HG02840 (cell line): ENCODE measurements around the gene TSBP1.
"Not testable (repeated sequence)": the region's sequence is repeated elsewhere in the genome, so short reads cannot be mapped to it uniquely, and the experiment has no call there.

Experiments
- ATAC-seq: cut with Tn5 transposase; IDR thresholded peaks from one replicate; pipeline ENCODE4 v1.9.1; 2021; ENCODE audit warnings: mild to moderate bottlenecking, moderate library complexity, moderate number of reproducible peaks; ENCODE audit not compliant: unreplicated experiment, low FRiP score

TSBP1 gene

DNA sequence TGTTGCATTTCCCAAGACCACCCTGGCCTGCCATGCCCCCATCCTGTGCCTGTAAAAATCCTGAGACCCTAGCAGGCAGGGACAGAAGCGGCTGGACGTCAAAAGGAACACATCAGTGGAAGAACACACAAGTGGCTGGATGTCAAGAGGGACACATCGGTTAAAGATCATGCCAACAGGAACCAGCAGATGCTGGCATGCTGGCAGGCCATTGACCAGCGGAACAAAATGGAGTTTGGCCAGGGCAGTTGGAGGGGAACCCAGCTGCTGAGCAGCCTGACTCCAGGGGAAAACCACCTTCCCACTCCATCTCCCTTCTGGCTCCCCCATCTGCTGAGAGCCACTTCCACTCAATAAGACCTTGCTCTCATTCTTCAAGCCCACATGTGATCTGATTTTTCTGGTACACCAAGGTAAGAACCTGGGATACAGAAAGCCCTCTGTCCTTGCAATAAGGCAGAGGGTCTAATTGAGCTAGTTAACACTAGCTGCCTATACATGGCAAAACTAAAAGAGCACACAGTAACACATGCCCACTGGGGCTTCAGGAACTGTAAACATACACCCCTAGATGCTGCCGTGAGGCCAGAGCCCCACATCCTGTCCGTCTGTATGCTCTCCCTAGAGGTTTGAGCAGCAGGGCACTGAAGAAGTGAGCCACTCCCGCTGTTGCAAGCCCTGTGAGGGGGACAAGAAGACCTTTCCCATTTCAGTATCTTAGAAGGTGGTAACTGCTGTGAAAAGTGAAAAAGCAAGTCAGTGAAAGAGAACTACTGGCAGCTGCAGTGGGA is 4.2 kb upstream of the TSBP1 start:
- ATAC-seq: no peak

DNA sequence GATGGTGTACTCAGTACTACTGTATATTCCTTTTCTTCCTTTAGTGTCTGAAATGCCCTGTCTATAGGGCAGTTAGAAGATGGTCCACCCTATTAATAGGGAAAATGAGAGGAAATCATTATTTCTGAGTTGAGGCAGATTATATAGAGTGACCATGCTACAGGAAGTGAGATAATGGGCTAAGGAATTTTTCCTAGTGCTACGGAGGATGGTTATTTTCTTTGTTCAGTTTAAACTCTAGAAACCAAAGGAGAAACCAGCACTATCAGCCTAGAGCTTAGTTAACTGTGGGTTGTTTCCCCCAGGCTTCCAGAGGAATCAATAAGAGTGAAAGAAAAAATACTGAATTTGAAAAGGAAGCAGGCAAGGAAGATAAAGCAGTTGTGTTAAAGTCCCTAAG is 474 bp downstream of the TSBP1 start:
- no peak for ATAC-seq

DNA sequence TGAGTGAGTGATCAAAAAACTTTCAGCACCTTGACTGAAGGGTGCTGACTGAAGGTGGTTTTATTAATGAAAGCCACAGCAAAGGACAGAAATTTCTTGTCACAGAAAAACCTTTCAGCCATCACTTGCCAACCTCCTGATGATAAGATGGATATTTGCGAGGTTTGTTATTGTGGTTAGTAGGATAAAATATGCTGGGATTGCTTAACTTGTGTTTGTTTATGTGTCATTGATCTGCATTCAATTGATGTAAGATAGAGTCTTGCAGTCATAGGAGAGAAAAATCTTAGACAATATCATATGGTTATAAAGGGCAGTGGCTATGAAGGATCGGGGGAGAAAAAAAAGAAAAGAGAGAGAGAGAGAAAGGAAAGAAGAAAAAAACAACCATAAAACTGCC is 1.2 kb downstream of the TSBP1 start:
- no peak for ATAC-seq

DNA sequence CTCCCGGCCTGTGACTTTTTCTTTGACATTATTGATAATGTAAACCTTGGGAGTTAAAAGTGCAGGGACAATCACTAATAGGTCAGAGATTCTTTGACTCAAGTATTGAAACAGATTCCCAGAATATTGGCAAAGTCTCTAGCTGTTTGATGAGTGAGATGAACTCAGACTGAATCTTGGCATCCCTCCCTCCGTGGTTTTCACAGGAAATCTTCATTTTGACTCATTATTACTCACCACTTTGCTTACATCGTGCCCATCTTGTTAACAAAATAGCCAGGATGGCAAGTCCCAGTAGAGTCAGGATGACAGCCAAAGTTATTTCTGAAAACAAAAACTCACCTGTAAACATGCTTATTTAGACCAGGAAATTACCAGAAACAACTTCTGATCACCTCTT is 2.0 kb downstream of the TSBP1 start:
- ATAC-seq: no peak

DNA sequence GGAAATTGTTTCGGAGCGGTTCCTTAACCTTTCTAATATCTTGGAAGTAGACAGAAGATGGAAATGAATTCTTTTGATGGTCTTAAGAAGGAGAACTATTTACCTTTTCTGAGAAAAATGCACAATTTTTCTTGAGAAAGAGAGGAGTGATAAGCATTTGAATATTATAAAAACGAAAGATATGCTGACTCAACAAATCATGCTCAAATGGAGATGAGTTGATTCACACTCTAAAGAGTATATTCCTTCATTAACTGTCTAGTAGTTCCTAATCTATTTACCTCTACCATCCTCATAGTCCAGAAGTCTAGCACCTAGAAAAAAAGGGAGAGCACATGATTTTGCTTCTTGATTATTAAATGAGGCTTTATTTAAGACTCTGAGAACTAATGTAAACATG is 4.1 kb downstream of the TSBP1 start:
- ATAC-seq: no peak

DNA sequence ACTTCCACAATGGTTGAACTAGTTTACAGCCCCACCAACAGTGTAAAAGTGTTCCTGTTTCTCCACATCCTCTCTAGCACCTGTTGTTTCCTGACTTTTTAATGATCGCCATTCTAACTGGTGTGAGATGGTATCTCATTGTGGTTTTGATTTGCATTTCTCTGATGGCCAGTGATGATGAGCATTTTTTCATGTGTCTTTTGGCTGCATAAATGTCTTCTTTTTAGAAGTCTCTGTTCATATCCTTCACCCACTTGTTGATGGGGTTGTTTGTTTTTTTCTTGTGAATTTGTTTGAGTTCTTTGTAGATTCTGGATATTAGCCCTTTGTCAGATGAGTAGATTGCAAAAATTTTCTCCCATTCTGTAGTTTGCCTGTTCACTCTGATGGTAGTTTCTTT is 12.5 kb downstream of the TSBP1 start:
- ATAC-seq: not testable (repeated sequence)

DNA sequence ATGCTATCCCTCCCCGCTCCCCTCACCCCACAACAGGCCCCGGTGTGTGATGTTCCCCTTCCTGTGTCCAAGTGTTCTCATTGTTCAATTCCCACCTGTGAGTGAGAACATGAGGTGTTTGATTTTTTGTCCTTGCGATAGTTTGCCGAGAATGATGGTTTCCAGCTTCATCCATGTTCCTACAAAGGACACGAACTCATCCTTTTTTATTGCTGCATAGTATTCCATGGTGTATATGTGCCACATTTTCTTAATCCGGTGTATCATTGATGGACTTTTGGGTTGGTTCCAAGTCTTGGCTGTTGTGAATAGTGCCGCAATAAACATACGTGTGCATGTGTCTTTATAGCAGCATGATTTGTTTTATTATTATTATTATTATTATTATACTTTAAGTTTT is 13.2 kb downstream of the TSBP1 start:
- not testable (repeated sequence) for ATAC-seq

DNA sequence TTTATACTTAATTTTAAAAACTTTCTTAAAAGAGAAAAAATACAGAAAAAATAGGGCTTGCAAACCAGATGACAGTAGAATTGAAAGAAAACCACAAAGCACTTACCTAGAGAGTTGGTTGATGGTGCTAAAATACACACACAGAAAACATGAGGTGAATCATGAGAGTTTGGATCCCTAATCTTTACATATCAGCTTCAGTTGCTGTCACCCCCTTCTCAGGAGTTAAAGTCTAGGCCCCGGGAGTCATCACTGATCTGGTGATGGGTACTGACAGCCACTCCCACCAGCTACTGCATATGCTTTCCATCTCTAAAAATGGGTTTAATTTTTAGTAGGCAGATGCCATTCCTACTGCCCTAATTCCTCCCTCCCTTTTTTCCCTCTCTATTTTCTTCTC is 16.7 kb downstream of the TSBP1 start:
- ATAC-seq: no peak

DNA sequence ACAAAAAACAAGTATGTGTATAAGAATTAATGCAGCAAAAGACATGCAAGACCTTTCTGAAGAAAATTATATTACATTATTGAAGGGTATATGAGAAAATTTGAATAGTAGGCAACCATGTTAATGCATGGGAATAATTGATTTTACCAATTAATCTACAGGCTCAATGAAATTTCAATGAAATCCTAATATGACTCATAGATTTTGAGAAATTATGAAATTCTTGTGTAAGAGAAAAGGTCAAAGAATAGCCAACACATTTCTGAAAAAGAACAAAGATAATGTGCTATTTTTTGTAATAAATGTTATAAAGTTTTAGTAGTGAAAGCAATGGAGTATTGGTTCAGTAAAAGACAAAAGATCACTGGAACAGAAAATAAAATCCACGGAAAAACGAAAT is 18.4 kb downstream of the TSBP1 start:
- no peak for ATAC-seq

DNA sequence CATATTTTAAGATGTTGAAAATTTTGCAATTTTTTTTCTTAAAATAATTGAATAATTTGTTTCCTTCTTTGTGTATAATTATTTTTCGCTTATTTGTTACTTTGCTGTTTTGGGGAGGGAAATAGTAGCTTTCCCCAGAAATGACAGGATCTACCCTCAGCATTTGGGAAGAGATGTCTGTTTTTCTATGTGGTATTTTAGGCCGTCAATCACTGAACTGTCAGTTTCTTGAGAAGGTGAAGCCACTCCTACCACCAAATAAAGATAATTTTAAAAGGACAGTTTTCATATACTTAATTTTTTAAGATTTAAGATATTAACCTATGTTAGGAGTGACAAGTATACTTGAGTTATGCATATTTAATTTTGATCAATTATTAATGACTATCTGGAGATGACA is 31.5 kb downstream of the TSBP1 start:
- ATAC-seq: no peak

DNA sequence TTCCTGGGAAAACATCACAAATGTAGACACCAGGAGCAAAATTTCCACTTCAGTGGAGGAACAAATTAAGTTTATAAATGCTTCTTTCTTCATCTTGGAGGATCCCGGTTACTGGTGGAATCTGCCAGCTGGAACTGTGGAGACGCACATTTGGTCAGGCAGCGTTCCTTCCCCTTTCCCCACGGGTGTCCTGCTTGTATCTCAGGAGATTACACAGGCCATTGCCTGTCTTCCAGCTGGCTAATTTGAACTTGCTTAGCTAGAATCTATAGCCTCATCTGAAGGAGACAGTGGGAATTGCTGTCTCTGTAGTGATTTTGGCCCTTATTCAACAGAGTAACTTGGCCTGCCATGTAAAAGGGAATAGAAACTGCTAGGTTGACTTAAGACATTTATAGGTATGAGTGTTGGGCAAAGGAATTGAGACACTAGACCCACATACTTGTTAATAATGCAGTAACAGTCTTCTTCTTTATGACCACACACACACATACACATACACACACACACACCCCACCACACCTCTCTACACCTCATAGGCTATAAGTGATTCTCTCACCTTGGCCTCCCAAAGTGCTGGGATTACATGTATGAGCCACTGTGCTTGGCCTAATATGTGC is 34.4 kb downstream of the TSBP1 start:
- no peak for ATAC-seq

DNA sequence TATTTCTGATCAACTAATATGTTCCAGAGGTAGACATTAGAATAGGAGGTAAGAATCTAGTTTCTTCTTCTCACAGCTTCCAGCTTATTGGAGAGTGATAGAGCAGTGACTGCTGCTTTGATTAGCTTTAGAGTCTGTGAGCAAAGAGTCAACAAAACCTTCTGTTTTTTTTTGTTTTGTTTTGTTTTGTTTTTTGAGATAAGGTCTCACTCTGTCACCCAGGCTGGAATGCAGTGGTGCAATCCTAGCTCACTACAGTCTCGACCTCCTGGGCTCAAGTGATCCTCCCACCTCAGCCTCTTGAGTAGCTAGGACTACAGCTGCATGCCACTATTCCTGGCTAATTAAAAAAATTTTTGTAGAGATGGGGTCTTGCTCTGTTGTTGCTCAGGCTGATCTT is 39.3 kb downstream of the TSBP1 start:
- no peak for ATAC-seq

DNA sequence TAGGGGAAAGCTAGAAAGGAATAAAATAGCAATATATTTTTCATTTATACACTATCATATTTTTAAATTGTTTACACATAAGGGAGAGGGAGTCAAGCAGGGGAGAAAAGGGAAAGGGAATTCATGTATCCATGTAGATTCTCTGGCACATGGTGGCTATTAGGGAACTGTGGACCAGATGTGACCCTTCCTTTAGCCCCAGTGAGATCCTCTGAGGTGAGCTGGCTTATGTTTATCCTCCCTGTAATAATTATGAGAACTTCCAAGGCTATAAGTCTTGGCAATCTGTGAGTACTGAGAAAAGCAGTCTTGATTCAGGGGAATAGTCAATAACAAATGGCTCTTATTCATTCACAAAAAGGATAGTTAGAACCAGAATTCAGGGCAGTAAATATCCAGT is 42.6 kb downstream of the TSBP1 start:
- no peak for ATAC-seq

DNA sequence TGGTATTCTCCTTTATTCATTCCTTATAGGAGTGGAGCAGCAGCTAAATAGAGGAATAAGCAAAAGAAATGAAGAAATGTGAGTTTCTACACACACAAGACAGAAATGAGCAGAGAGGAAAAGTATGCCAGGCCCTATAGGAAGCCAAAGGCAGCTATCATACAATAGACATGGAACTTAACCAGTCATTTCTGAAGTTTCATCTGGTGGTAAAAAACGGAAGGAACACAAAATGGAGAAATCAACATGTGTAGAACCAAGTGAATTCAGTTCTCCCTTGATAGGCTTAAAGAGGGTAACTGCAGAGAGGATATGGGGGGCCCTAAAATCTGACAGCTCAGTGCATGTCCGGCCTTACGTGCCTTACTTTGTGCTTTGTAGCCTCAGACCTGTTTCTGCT is 44.6 kb downstream of the TSBP1 start:
- no peak for ATAC-seq

DNA sequence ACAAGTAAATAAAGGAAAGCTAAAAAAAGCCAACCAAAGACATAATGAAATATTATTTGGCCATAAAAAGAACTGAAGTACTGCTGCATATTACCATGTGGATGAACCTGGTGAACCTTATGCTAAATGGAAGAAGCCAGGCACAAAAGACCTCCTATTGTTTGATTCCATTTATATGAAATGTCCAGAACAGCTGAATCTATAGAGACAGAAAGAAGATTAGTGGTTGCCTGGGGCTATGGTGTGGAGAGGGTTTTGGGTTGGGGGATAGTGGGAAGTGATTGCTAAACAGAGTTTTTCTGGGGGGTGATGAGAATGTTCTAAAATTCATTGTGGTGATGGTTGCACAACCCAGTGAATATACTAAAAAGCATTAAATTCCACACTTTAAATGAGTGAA is 53.2 kb downstream of the TSBP1 start:
- ATAC-seq: no peak

DNA sequence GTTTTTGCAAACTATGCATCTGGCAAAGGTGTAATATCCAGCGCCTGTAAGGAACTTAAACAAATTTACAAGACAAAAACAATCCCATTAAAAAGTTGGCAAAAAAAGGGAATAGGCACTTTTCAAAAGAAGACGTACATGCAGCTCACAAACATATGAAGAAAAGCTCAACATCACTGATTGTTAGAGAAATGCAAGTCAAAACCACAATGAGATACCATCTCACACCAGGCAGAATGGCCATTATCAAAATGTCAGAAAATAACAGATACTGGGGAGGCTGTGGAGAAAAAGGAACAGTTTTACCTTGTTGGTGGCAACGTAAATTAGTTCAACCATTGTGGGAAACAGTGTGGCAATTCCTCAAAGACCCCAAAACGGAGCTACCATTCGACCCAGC is 54.2 kb downstream of the TSBP1 start:
- ATAC-seq: no peak

DNA sequence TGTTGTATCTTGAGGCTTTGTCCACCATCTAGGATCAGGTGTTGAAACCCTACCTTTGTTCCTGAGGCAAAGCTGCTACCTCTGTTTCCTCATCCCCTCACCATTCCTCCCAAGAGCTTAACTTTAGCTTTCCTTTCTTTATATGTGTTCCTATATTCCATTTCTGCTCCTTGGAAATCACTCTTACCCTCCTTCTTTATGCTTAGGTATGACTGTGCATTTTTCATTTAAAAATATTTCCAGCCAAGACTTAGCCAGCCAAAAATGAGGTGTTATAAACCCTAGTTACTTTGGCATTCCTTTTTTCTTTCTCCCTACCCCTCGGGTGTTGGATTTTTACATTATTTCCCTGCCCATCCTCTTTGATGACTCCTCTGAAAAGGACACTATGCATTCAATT is 57.7 kb downstream of the TSBP1 start:
- no peak for ATAC-seq

DNA sequence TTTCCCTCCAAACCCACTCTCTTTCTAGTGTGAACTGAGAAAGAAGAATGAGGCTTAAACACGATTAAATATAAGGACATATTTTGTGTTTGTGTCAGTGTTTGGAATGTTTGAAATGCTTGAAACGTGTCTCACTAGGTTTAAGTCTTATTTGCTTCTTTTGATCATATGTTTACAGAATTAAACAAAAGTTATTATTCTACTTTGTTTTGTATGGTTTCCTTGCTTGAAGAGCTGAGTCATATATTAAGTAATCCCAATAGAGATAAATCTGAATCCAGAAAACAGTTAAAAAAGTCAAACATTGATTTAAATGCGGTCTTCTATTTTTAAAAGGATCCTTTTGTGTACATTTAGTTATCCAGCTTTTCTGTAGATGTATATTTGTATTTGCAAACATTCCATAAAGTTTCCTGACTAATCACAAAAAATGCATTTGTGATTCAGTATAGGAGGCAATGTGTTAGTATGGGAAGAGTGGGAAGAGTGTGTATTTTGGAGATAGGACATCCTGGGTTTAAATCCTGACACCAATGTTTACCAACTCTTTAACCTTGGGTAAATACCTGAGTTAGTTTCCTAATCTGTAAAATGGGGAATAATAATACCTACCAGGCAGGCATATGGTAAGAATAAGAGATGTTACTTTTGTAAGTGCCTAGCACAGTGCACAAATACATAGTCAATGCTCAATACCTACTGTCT is 72.9 kb downstream of the TSBP1 start:
- ATAC-seq: no peak

DNA sequence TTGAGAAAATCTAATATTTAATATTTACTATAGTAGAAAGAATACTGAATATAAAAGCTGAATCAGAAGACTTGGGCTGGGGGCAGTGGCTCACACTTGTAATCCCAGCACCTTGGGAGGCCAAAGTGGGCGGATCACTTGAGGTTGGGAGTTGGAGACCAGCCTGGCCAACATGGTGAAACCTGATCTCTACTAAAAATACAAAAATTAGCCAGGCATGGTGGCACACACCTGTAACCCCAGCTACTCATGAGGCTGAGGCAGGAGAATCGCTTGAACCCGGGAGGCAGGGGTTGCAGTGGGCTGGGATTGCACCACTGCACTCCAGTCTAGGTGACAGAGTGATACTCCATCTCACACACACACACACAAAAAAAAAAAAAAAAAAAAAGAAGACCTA is 76.7 kb downstream of the TSBP1 start:
- ATAC-seq: not testable (repeated sequence)

DNA sequence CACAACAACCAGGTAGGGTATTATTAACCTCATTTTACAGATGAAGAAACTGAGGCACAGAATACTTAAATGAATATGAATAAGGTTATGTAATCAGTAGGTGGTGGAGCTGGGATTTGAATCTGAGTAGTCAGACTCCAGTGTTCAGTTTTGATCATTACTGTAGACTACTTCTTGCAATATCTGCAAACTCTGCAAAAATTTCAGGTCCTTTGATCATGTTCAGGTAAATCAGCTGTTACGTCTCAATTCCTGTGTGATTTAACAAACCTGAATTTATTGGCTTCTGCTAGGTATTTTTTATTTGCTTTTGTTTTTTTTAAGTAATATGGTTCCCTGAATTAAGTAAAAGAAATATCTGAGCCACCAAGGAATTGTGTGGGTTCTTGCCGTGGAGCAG is 77.1 kb downstream of the TSBP1 start:
- ATAC-seq: no peak

DNA sequence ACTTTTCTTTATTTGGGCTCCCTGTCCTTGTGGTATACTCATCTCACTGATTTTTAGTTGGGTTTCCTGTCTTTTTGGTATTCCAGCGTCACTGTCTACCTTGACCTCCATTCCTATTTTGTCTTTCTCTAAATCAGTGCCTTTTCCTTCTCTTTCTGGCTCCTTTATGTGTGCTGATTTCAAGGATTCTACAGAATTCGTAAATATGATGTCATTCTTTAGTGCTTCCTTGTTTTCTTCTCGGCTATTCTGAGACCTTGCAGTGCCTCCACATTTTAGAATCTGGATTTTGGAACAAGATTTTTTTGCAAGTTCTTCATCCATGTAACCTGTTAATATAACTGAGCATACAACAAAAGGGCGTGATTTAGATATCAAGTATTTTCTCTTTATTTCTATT is 78.0 kb downstream of the TSBP1 start:
- ATAC-seq: no peak

DNA sequence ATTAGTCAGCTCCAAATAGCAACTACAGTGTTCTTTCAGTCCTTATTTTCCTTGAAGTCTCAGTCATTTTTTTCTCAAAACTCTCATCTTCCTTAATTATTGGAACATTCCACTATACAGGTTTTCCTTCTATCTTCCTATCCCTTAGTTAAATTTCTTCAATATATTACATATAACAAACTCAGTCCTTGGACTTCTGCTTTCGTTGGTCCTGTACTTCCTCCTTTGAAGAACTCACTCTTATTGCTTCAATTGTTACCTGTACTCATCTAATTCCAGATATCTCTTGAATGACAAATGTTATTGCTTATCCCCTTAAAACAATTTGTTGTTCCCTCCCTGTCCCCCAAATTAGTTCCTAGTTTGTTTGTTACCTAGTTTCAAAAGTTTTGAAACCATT is 80.2 kb downstream of the TSBP1 start:
- no peak for ATAC-seq
